ENCODE results near the gene LMAN1L. TPM values are rescaled to one million over a fixed set of nuclear protein-coding genes. Genes with fewer than 3 reads are reported as not detected.

LMAN1L gene
- total and polyA plus RNA-seq, 4 donors, result 0.08 TPM; not detected in 3

GRCh38 chr15:74798388-74799254 lies 14.0 kb upstream of the LMAN1L start:
- no peak overlapping the region for H3K4me3 ChIP-seq (ENCODE audit: low read depth in 1 of 3, low read length in 3 of 3)
- 51% methylated on average over 25 of the region's 25 CpGs for WGBS
- no peak for DNase-seq (ENCODE audit: low spot score)
- peaks cover 23 to 62% (median 51%) of the 10 kb centered on the region in 4 donors for H3K4me1 ChIP-seq (ENCODE audit: control insufficient read depth in 4 of 4, insufficient read depth in 4 of 4, low read length in 3 of 4)
- no peak for TF ChIP-seq FOXA2 (IDR thresholded peaks at IDR 0.05)
- TF ChIP-seq SP1 (IDR thresholded peaks at IDR 0.05), result peak; percentile 40
- TF ChIP-seq YY1 (IDR thresholded peaks at IDR 0.05), result peak; percentile 55
- TF ChIP-seq TAF1 (conservative IDR thresholded peaks at IDR 0.05), result no peak
- peak in 1 of 2 donors; percentile 86 for TF ChIP-seq EGR1 (IDR thresholded peaks at IDR 0.05; ENCODE audit: low read depth in 2 of 2)
- no peak for TF ChIP-seq GABPA (IDR thresholded peaks at IDR 0.05 in 1 of 2, conservative IDR thresholded peaks at IDR 0.05 in 1 of 2)
- no peak for TF ChIP-seq HNF4G (IDR thresholded peaks at IDR 0.05)
- no peak for TF ChIP-seq FOXA1 (IDR thresholded peaks at IDR 0.05)
- no peak for TF ChIP-seq NR2F2 (IDR thresholded peaks at IDR 0.05)
- no peak for TF ChIP-seq ZBTB33 (IDR thresholded peaks at IDR 0.05)
- peak in 1 of 2 donors; percentile 77 for TF ChIP-seq RXRA (IDR thresholded peaks at IDR 0.05)
- peak; percentile 39 to 55 for TF ChIP-seq RAD21 (IDR thresholded peaks at IDR 0.05)
- peak in 1 of 2 donors; percentile 71 for TF ChIP-seq HNF4A (conservative IDR thresholded peaks at IDR 0.05)
- TF ChIP-seq CTCF (IDR thresholded peaks at IDR 0.05; ENCODE audit: low read depth, low read length, missing input control), result peak; percentile 23
- no peak for TF ChIP-seq ATF3 (IDR thresholded peaks at IDR 0.05)
- TF ChIP-seq MAX (IDR thresholded peaks at IDR 0.05), result peak; percentile 94
- H3K9me3 ChIP-seq (ENCODE audit: control insufficient read depth in 4 of 4, low read length in 3 of 4), result no peaks in the 10 kb centered on the region
- H3K9ac ChIP-seq (ENCODE audit: low read depth in 1 of 2, low read length in 2 of 2), result peak overlapping the region in 1 of 2 donors; percentile 62
- H3K27me3 ChIP-seq (ENCODE audit: control insufficient read depth in 4 of 4, insufficient read depth in 4 of 4, low read length in 3 of 4), result no peaks in the 10 kb centered on the region
- peak overlapping the region; percentile 76 to 77 for H3K27ac ChIP-seq (ENCODE audit: low read depth in 1 of 2, low read length in 2 of 2)
- H3K36me3 ChIP-seq (ENCODE audit: control insufficient read depth in 4 of 4, insufficient read depth in 3 of 4, low read depth in 1 of 4, low read length in 3 of 4), result peaks cover 6 to 32% (median 20%) of the 10 kb centered on the region in 4 donors

- no peak for DNase-seq (ENCODE audit: low spot score)
- Histone ChIP-seq H3K27me3 (ENCODE audit: control insufficient read depth in 4 of 4, insufficient read depth in 4 of 4, low read length in 3 of 4) (no peaks in the 10 kb centered on the region), H3K36me3 (ENCODE audit: control insufficient read depth in 4 of 4, insufficient read depth in 3 of 4, low read depth in 1 of 4, low read length in 3 of 4) (peaks cover 8 to 39% (median 27%) of the 10 kb centered on the region in 4 donors), H3K4me3 (ENCODE audit: low read depth in 1 of 3, low read length in 3 of 3) (no peak overlapping the region), H3K9ac (ENCODE audit: low read depth in 1 of 2, low read length in 2 of 2) (peak overlapping the region in 1 of 2 donors; percentile 10), H3K9me3 (ENCODE audit: control insufficient read depth in 4 of 4, low read length in 3 of 4) (no peaks in the 10 kb centered on the region), H3K4me1 (ENCODE audit: control insufficient read depth in 4 of 4, insufficient read depth in 4 of 4, low read length in 3 of 4) (peaks cover 23 to 61% (median 51%) of the 10 kb centered on the region in 4 donors), H3K27ac (ENCODE audit: low read depth in 1 of 2, low read length in 2 of 2) (peak overlapping the region; percentile 76 to 77)
- WGBS, result 81% methylated on average over 16 of the region's 16 CpGs
- no peak for TF ChIP-seq YY1 (IDR thresholded peaks at IDR 0.05)
- TF ChIP-seq REST (IDR thresholded peaks at IDR 0.05), result no peak
- no peak for TF ChIP-seq GABPA (IDR thresholded peaks at IDR 0.05 in 1 of 2, conservative IDR thresholded peaks at IDR 0.05 in 1 of 2)
- TF ChIP-seq RAD21 (IDR thresholded peaks at IDR 0.05), result no peak
- TF ChIP-seq ATF3 (IDR thresholded peaks at IDR 0.05), result no peak
- no peak for TF ChIP-seq RXRA (IDR thresholded peaks at IDR 0.05)
- TF ChIP-seq CTCF (IDR thresholded peaks at IDR 0.05; ENCODE audit: low read depth, low read length, missing input control), result peak; percentile 12
- TF ChIP-seq HNF4A (conservative IDR thresholded peaks at IDR 0.05), result no peak
- TF ChIP-seq JUND (IDR thresholded peaks at IDR 0.05), result no peak
Measured at GRCh38 chr15:74799255-74799855, 13.3 kb upstream of the LMAN1L start.
